Panc1 (cell line): Measurements from ENCODE around the gene IGSF9. TPM values are rescaled to one million over a fixed set of nuclear protein-coding genes. Genes with fewer than 3 reads are reported as not detected.

Source experiments
- ATAC-seq: fragments of 200-7000 bp; cut with Tn5 transposase; 2 replicates; pipeline ENCODE4 v1.9.1; 2020; ENCODE audit warnings: mild to moderate bottlenecking, moderate library complexity
- BruUV-seq: library from RNA; stranded (reverse); fragments of 400-500 nt; replicated peaks from 2 replicates; lab custom pipeline; 2021; lab: Mats Ljungman, UMichigan
- CTCF ChIA-PET: fragments of 300-600 bp; sonication (Branson Sonifier 250); formaldehyde crosslinking; loops from one replicate; lab custom pipeline; 2022; ENCODE audit warnings: antibody characterized with exemption; lab: Charles Lee
- POLR2A ChIA-PET: fragments of 300-600 bp; sonication (Branson Sonifier 250); formaldehyde crosslinking; loops from one replicate; lab custom pipeline; 2022; ENCODE audit warnings: antibody characterized with exemption; lab: Charles Lee
- DNase-seq: peaks from one replicate; pipeline ENCODE4 v3.0.0-alpha.2; 2010; ENCODE audit warnings: low read depth, low spot score
- H3K27ac ChIP-seq: 2 replicates; pipeline ENCODE4 v1.5.1; 2011; ENCODE audit warnings: mild to moderate bottlenecking, low read length, inconsistent platforms
- H3K27me3 ChIP-seq: fragments of 200-500 bp; sonication (Bioruptor generic); 2 replicates; pipeline ENCODE4 v1.6.0; 2014; ENCODE audit warnings: low read length, inconsistent platforms; ENCODE audit not compliant: control insufficient read depth, insufficient read depth
- H3K36me3 ChIP-seq: fragments of 200-500 bp; sonication (Bioruptor generic); 2 replicates; pipeline ENCODE4 v1.5.1; 2014; ENCODE audit warnings: inconsistent platforms, mild to moderate bottlenecking, low read length, moderate library complexity; ENCODE audit not compliant: control insufficient read depth, insufficient read depth
- H3K4me1 ChIP-seq: 2 replicates; pipeline ENCODE4 v1.5.1; 2011; ENCODE audit warnings: inconsistent platforms, mild to moderate bottlenecking, low read length, moderate library complexity; ENCODE audit not compliant: control insufficient read depth, insufficient read depth
- H3K4me3 ChIP-seq, 2 experiments: 2 replicates each; pipeline ENCODE4 v1.5.1; 2011 to 2012; ENCODE audit warnings: low read depth in 2 of 2, low read length in 2 of 2, mild to moderate bottlenecking in 2 of 2, inconsistent platforms in 1 of 2, moderate library complexity in 1 of 2
- H3K9me3 ChIP-seq: fragments of 200-500 bp; sonication (Bioruptor generic); 2 replicates; pipeline ENCODE4 v1.5.1; 2014; ENCODE audit warnings: low read depth, mild to moderate bottlenecking, inconsistent platforms, low read length, moderate library complexity; ENCODE audit not compliant: control insufficient read depth, insufficient read depth
- POLR2AphosphoS5 ChIP-seq: IDR thresholded peaks from 2 replicates; pipeline ENCODE4 v1.6.1; 2012; ENCODE audit warnings: mild to moderate bottlenecking, low read depth, low read length, moderate library complexity
- SIN3A ChIP-seq: IDR thresholded peaks from 2 replicates; pipeline ENCODE4 v1.6.1; 2012; ENCODE audit warnings: low read depth, mild to moderate bottlenecking, low read length, moderate library complexity, borderline replicate concordance; ENCODE audit not compliant: insufficient read depth
- TCF7L2 ChIP-seq: IDR thresholded peaks from 2 replicates; pipeline ENCODE4 v1.6.1; 2011; ENCODE audit warnings: mild to moderate bottlenecking, low read depth, low read length, inconsistent platforms
- in situ Hi-C: cut with HindIII; loops from 2 replicates; pipeline ENCODE4 v1.10.0; 2016; ENCODE audit warnings: low sequenced_read_pairs, low pct_unique_long_range_greater_than_20kb
- intact Hi-C: fragments of 100-400 bp; cut with micrococcal nuclease; formaldehyde crosslinking; loops from one replicate; pipeline ENCODE4 v1.10.0; 2022; ENCODE audit not compliant: unreplicated experiment
- total RNA-seq: library from RNA; stranded (reverse); gene quantifications from one replicate; pipeline ENCODE4 v1.2.1, GENCODE V29; 2021; ENCODE audit not compliant: unreplicated experiment
- TF ChIP-seq, protein P1 (sequence below), 2 experiments: IDR thresholded peaks; 2 replicates each; pipeline ENCODE4 v1.6.1; 2011 to 2012; ENCODE audit warnings: low read depth in 2 of 2, control low read depth in 1 of 2, low read length in 1 of 2, mild to moderate bottlenecking in 1 of 2, moderate library complexity in 1 of 2; ENCODE audit not compliant: insufficient read depth in 1 of 2
- TF ChIP-seq, protein P2 (sequence below): fragments of 450-650 bp; IDR thresholded peaks from 2 replicates; pipeline ENCODE4 v1.5.1; 2017; ENCODE audit warnings: mild to moderate bottlenecking

Gene IGSF9
- total RNA-seq, 1 experiment from 2014 or later, result 0.51 TPM

DNA sequence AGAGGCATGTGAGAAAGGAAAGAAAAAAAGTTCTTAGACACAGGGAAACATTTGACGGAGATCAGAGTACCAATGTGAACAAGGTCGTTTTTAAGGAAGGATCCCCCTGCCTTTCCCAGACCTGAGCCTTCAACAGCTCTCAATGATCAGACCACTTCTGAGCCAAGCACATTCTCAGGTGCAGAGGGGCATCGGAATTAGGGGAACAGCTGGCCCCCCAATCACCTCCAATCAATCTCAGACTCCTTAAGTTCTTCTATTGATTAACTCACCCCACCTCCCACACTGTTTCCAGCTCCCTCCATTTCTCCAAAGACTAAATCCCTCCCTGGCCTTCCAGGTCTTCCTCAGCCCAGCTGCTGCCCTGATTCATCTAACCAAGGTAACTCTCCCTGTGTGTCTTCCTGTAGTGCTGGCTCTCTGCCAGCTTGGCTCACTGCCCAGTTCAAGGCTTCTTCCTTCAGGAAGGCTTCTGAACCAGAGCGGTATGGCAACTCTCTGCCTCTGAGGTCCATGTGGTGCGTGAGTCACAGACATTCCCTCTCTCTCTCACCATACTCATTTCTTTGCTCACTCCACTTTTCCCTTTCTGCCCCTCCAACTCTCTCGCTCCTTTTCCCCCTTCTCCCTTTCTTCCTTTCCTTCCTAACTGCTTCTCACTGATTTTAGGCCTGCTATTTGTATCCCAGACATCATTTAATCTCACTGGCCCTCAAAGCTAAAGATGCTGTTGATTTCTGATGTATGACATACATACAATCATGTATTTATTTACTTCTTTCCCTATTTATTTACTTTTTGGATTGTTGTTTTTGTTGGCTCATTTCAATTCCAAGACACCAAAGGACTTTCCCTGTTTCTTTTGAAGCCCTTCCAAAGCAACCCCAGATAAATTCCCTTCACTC lies 63.5 kb downstream of the IGSF9 start:
- no peaks in the 10 kb centered on the region for H3K36me3 ChIP-seq
- no peak overlapping the region for H3K4me3 ChIP-seq
- in situ Hi-C loops (no loop called here), intact Hi-C loops (no loop called here)
- H3K27ac ChIP-seq, result no peak overlapping the region
- DNase-seq (peak; percentile 86), ATAC-seq (peak; percentile 62; the same call in 1 of the 2 replicates)
- TF ChIP-seq, protein P1, sequence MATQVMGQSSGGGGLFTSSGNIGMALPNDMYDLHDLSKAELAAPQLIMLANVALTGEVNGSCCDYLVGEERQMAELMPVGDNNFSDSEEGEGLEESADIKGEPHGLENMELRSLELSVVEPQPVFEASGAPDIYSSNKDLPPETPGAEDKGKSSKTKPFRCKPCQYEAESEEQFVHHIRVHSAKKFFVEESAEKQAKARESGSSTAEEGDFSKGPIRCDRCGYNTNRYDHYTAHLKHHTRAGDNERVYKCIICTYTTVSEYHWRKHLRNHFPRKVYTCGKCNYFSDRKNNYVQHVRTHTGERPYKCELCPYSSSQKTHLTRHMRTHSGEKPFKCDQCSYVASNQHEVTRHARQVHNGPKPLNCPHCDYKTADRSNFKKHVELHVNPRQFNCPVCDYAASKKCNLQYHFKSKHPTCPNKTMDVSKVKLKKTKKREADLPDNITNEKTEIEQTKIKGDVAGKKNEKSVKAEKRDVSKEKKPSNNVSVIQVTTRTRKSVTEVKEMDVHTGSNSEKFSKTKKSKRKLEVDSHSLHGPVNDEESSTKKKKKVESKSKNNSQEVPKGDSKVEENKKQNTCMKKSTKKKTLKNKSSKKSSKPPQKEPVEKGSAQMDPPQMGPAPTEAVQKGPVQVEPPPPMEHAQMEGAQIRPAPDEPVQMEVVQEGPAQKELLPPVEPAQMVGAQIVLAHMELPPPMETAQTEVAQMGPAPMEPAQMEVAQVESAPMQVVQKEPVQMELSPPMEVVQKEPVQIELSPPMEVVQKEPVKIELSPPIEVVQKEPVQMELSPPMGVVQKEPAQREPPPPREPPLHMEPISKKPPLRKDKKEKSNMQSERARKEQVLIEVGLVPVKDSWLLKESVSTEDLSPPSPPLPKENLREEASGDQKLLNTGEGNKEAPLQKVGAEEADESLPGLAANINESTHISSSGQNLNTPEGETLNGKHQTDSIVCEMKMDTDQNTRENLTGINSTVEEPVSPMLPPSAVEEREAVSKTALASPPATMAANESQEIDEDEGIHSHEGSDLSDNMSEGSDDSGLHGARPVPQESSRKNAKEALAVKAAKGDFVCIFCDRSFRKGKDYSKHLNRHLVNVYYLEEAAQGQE (IDR thresholded peaks at IDR 0.05; ENCODE audit: insufficient read depth in 1 of 2, low read depth in 2 of 2, low read length in 1 of 2), result no peak
- TF ChIP-seq SIN3A (no peak), TCF7L2 (no peak), POLR2AphosphoS5 (no peak)
- TF ChIP-seq, protein P2, sequence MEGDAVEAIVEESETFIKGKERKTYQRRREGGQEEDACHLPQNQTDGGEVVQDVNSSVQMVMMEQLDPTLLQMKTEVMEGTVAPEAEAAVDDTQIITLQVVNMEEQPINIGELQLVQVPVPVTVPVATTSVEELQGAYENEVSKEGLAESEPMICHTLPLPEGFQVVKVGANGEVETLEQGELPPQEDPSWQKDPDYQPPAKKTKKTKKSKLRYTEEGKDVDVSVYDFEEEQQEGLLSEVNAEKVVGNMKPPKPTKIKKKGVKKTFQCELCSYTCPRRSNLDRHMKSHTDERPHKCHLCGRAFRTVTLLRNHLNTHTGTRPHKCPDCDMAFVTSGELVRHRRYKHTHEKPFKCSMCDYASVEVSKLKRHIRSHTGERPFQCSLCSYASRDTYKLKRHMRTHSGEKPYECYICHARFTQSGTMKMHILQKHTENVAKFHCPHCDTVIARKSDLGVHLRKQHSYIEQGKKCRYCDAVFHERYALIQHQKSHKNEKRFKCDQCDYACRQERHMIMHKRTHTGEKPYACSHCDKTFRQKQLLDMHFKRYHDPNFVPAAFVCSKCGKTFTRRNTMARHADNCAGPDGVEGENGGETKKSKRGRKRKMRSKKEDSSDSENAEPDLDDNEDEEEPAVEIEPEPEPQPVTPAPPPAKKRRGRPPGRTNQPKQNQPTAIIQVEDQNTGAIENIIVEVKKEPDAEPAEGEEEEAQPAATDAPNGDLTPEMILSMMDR, result no peak
- no peaks in the 10 kb centered on the region for H3K4me1 ChIP-seq
- ChIA-PET POLR2A (no interaction called here), CTCF (interaction anchor here (1.2 kb wide), 1 partner anchor 83 kb away, joined by 3 read pairs; no protein-coding TSS in a partner anchor)
- no peaks in the 10 kb centered on the region for H3K9me3 ChIP-seq
- no TSS peak for BruUV-seq
- H3K27me3 ChIP-seq, result no peaks in the 10 kb centered on the region

DNA sequence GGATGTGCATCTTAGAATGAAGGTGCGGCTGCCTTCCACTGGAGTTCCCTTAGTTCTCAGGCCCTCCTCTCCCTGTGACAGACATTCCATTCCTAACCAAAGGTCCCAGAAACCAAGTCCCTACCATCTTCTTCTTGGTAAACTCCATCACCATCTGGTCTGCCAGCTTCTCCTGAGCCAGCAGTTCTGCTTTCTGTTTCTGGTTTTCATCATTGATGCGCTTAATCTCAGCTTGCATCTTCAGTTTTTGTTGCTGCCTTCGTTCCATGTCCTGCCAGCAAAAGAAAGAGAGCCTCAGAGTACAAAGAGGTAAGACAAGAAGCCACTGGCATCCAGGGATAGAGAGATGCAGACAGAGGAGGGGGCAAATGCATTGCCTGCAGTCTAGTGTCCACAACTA lies 65.0 kb downstream of the IGSF9 start:
- intact Hi-C loops, result no loop called here
- DNase-seq, result no peak
- no peaks in the 10 kb centered on the region for H3K9me3 ChIP-seq
- CTCF ChIA-PET, result no interaction called here
- in situ Hi-C loops, result no loop called here
- ATAC-seq, result no peak
- H3K36me3 ChIP-seq, result no peaks in the 10 kb centered on the region
- TF ChIP-seq SIN3A, result no peak
- TF ChIP-seq POLR2AphosphoS5, result no peak
- no peak for TF ChIP-seq TCF7L2
- TF ChIP-seq, protein P2, result no peak
- TF ChIP-seq, protein P1 (IDR thresholded peaks at IDR 0.05; ENCODE audit: insufficient read depth in 1 of 2, low read depth in 2 of 2, low read length in 1 of 2), result no peak
- no TSS peak for BruUV-seq
- no peaks in the 10 kb centered on the region for H3K27me3 ChIP-seq
- H3K4me1 ChIP-seq, result no peaks in the 10 kb centered on the region
- no peak overlapping the region for H3K27ac ChIP-seq
- H3K4me3 ChIP-seq, result no peak overlapping the region
- POLR2A ChIA-PET, result no interaction called here
